HG03457 (cell line): Measurements from ENCODE around the gene SLC2A4RG.

Source experiments
- ATAC-seq: cut with Tn5 transposase; IDR thresholded peaks from one replicate; pipeline ENCODE4 v1.9.1; 2021; ENCODE audit warnings: moderate number of reproducible peaks; ENCODE audit not compliant: unreplicated experiment

SLC2A4RG gene

GRCh38 chr20:63698739-63699465 lies 40.7 kb upstream of the SLC2A4RG start:
- no peak for ATAC-seq

- ATAC-seq, result no peak
These were observed 39.9 kb upstream of the SLC2A4RG start for GRCh38 chr20:63699466-63700198.

- ATAC-seq, result no peak
These were observed 39.2 kb upstream of the SLC2A4RG start for GRCh38 chr20:63700199-63701050.

GRCh38 chr20:63701051-63701328 lies 38.6 kb upstream of the SLC2A4RG start:
- ATAC-seq, result no peak

- ATAC-seq, result no peak
These were observed 38.1 kb upstream of the SLC2A4RG start for GRCh38 chr20:63701329-63702035.

GRCh38 chr20:63702036-63702665 lies 37.4 kb upstream of the SLC2A4RG start:
- ATAC-seq, result no peak

- ATAC-seq, result no peak
These were observed 36.7 kb upstream of the SLC2A4RG start for GRCh38 chr20:63702751-63703470.

GRCh38 chr20:63703471-63703975 lies 36.1 kb upstream of the SLC2A4RG start:
- ATAC-seq, result no peak

- ATAC-seq, result no peak
These were observed 35.4 kb upstream of the SLC2A4RG start for GRCh38 chr20:63703976-63704748.

GRCh38 chr20:63704749-63705117 lies 34.8 kb upstream of the SLC2A4RG start:
- no peak for ATAC-seq

GRCh38 chr20:63705232-63706026 lies 34.1 kb upstream of the SLC2A4RG start:
- ATAC-seq, result no peak

- ATAC-seq, result no peak
These were observed 33.4 kb upstream of the SLC2A4RG start for GRCh38 chr20:63706027-63706695.

GRCh38 chr20:63706852-63707557 lies 32.6 kb upstream of the SLC2A4RG start:
- ATAC-seq, result no peak

GRCh38 chr20:63707558-63708300 lies 31.8 kb upstream of the SLC2A4RG start, which contains the start of the genes ARFRP1 and ZGPAT:
TSS of gene ARFRP1 (minus strand) at chr20:63707976. CDS start at chr20:63707091, 885 bp downstream.
TSS of gene ZGPAT (plus strand) at chr20:63708039. CDS start at chr20:63708581, 542 bp downstream.
- ATAC-seq, result peak; percentile 51

- no peak for ATAC-seq
These were observed 31.1 kb upstream of the SLC2A4RG start for GRCh38 chr20:63708301-63709148.
